IgD-negative memory B cell (primary cell): ENCODE data around the gene AHSA1. TPM values are rescaled to one million over a fixed set of nuclear protein-coding genes. Genes with fewer than 3 reads are reported as not detected.

Experiments
- H3K27ac Mint-ChIP-seq, 3 donors: one replicate each; pipeline ENCODE4 v1.8.0; 2020 to 2022; ENCODE audit warnings: mild to moderate bottlenecking in 3 of 3, mixed read lengths in 3 of 3, moderate library complexity in 1 of 3
- H3K27me3 Mint-ChIP-seq: one replicate; pipeline ENCODE4 v1.8.0; 2021; ENCODE audit warnings: mixed read lengths
- H3K36me3 Mint-ChIP-seq: one replicate; pipeline ENCODE4 v1.8.0; 2020; ENCODE audit warnings: mild to moderate bottlenecking, mixed read lengths
- H3K4me1 Mint-ChIP-seq, 3 donors: one replicate each; pipeline ENCODE4 v1.8.0; 2020 to 2022; ENCODE audit warnings: mixed read lengths in 3 of 3, mild to moderate bottlenecking in 1 of 3
- H3K4me3 Mint-ChIP-seq, 4 donors: one replicate each; pipeline ENCODE4 v1.8.0; 2020 to 2022; ENCODE audit warnings: mild to moderate bottlenecking in 4 of 4, mixed read lengths in 4 of 4, moderate library complexity in 3 of 4
- H3K9me3 Mint-ChIP-seq, 3 donors: one replicate each; pipeline ENCODE4 v1.8.0; 2020 to 2021; ENCODE audit warnings: mixed read lengths in 3 of 3, mild to moderate bottlenecking in 1 of 3
- polyA plus RNA-seq: library from polyadenylated mRNA; unstranded; fragments of 300-500 nt; fragmentation: Illumina TruSeq; gene quantifications from one replicate; pipeline ENCODE4 v1.2.3, GENCODE V29; 2021

Gene AHSA1
- polyA plus RNA-seq, 1 donor from 2014 or later, result 134 TPM

DNA sequence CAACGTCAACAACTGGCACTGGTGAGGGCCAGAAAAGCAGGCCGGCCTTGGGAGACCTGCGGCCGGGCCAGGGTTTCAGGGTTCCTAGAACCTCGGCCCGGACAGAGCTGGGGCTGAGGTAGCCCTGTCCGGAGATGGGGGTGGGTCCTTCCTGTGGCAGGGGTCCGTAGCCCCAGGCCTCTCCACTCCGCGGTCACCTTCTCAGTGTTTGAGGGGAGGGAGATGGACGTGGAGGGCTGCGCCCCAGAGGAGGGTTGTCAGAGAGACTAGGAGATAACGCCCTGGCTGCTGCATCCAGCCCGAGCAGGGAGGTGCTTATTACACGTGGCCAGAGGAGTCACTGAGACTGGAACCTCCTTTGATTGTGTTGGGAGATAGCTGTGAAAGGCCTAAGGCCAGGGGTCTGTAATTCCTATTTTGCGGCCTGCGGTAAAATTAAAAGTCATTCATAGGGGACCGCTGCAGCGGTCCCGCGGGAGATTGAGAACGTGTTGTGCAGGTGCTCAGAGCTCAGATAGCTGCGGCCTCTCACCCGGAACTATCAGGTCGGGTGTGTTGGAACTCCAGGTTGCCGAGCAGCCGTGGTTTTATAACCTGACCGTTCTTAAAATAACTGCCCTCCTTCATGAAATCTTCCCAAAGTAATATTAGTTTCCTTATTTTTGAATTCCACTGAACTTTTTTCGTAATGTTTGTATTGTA lies 507 bp downstream of the AHSA1 start:
- H3K9me3 Mint-ChIP-seq, result no peaks in the 10 kb centered on the region
- H3K36me3 Mint-ChIP-seq, result no peaks in the 10 kb centered on the region
- H3K4me3 Mint-ChIP-seq, result peak overlapping the region; percentile 98 to 100 (median 100)
- peaks cover 25 to 33% (median 27%) of the 10 kb centered on the region in 3 donors for H3K4me1 Mint-ChIP-seq
- no peaks in the 10 kb centered on the region for H3K27me3 Mint-ChIP-seq
- H3K27ac Mint-ChIP-seq, result peak overlapping the region; percentile 90 to 99 (median 93)

DNA sequence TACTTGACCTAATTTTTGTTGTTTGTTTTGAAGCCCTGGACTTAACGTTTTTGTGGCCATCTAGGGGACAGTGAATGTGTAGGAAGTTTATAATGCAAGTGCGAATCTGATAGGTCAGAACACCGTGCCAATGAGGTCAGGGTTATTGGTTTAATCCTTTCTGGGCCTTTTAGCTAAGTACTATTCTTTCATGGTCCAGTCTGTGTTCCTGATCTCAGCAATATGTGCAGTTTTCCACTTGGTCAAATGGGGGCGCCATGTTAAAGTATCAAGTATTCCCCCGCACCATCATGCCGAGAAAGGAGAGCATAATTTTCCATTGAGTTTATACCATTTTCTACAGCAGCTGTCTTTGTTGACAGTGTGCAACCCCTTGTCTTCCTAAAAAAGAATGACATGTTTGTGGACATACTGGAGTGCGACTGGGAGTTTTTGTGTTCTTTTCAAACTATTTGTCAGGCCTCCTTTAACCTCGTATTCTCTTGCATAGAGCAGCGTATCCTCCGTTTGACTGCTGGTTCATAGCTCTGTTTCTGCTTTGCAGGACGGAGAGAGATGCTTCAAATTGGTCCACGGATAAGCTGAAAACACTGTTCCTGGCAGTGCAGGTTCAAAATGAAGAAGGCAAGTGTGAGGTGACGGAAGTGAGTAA lies 1.3 kb downstream of the AHSA1 start:
- Mint-ChIP-seq H3K4me1 (peaks cover 25 to 33% (median 27%) of the 10 kb centered on the region in 3 donors), H3K27me3 (no peaks in the 10 kb centered on the region), H3K27ac (peak overlapping the region in 2 of 3 donors; percentile 68 to 93), H3K9me3 (no peaks in the 10 kb centered on the region), H3K36me3 (peaks cover 4% of the 10 kb centered on the region), H3K4me3 (peak overlapping the region; percentile 98 to 100 (median 100))

DNA sequence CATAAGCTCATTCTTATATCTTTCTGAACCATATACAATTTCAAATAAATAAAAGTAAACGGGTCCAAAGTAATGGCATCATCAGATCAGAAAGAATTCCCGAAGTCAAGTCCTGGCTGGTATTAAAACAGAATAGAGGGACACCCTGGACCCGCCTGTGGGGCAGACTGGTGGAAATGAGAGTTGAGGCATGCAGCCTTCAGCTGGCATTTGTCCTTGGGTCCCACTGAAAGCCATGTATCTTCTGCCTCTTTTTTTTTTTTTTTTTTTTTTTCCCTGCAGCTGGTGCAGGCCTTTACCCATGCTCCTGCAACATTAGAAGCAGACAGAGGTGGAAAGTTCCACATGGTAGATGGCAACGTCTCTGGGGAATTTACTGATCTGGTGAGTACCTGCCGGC lies 9.9 kb downstream of the AHSA1 start:
- Mint-ChIP-seq H3K4me1 (no peaks in the 10 kb centered on the region), H3K4me3 (no peak overlapping the region), H3K36me3 (peaks cover 5% of the 10 kb centered on the region), H3K9me3 (no peaks in the 10 kb centered on the region), H3K27ac (no peak overlapping the region), H3K27me3 (no peaks in the 10 kb centered on the region)

GRCh38 chr14:77469067-77469505 lies 11.2 kb downstream of the AHSA1 start:
- peaks cover 1% of the 10 kb centered on the region for H3K36me3 Mint-ChIP-seq
- H3K27me3 Mint-ChIP-seq, result no peaks in the 10 kb centered on the region
- no peaks in the 10 kb centered on the region for H3K9me3 Mint-ChIP-seq
- H3K4me1 Mint-ChIP-seq, result no peaks in the 10 kb centered on the region
- H3K27ac Mint-ChIP-seq, result no peak overlapping the region
- H3K4me3 Mint-ChIP-seq, result no peak overlapping the region

- Mint-ChIP-seq H3K4me1 (no peaks in the 10 kb centered on the region), H3K4me3 (no peak overlapping the region), H3K9me3 (no peaks in the 10 kb centered on the region), H3K27ac (no peak overlapping the region), H3K27me3 (no peaks in the 10 kb centered on the region), H3K36me3 (peaks cover 1% of the 10 kb centered on the region)
Observed at GRCh38 chr14:77469539-77469938, 11.6 kb downstream of the AHSA1 start.

DNA sequence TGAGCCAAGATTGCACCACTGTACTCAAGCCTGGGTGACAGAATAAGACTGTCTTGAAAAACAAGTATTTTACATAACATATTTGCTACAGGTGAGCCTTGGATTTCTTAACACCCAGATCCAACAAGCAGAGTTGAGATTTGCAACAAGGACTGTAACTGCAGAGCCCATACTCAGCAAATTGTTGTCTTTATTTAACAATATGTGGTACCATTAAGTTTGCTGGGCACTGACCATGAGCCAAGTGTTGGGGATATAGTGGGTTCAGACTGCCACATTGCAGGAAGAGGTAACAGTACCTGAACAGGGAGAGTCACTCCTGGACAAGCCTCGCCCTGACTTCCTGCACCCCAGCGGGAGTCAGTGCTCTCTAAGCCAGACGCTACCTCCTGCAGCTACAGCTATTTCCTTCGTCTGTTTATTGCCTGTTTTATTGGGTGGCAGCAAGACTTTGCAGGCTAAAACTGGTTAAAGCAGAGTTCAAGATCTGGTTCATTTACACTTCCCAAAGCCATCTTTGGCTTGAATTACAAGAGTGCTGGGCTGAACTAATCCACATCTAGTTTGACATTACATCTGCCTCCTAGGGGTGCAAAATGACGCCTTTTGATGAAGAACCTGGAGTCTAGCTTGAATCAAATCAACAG lies 12.5 kb downstream of the AHSA1 start:
- no peak overlapping the region for H3K4me3 Mint-ChIP-seq
- no peaks in the 10 kb centered on the region for H3K4me1 Mint-ChIP-seq
- peaks cover 1% of the 10 kb centered on the region for H3K36me3 Mint-ChIP-seq
- H3K27ac Mint-ChIP-seq, result no peak overlapping the region
- H3K9me3 Mint-ChIP-seq, result no peaks in the 10 kb centered on the region
- no peaks in the 10 kb centered on the region for H3K27me3 Mint-ChIP-seq

DNA sequence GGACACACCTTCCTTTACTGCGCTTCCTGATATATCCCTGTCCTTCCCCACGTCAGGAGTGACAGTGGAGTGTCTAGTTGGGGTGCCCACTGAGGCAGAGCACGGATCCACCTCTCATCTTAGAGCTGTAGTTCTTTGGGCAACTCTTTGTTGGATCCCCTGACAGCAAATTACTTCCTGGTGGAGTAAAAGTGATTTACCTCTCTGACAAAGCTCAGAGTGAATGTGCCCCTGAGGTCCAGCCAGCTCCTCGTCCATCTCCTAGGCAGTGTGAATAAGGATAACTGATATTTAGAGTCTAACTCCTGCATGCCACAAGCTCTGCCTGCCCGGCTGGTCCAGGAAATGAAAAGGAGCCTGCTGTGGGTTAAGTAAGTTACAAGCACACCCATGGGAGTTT lies 16.0 kb downstream of the AHSA1 start:
- H3K36me3 Mint-ChIP-seq, result peaks cover under 1% of the 10 kb centered on the region
- no peak overlapping the region for H3K4me3 Mint-ChIP-seq
- no peaks in the 10 kb centered on the region for H3K9me3 Mint-ChIP-seq
- H3K27me3 Mint-ChIP-seq, result no peaks in the 10 kb centered on the region
- no peaks in the 10 kb centered on the region for H3K4me1 Mint-ChIP-seq
- H3K27ac Mint-ChIP-seq, result no peak overlapping the region

GRCh38 chr14:77474479-77475177 lies 16.7 kb downstream of the AHSA1 start:
- Mint-ChIP-seq H3K9me3 (no peaks in the 10 kb centered on the region), H3K27me3 (no peaks in the 10 kb centered on the region), H3K27ac (peak overlapping the region in 1 of 3 donors; percentile 82), H3K4me1 (no peaks in the 10 kb centered on the region), H3K36me3 (no peaks in the 10 kb centered on the region), H3K4me3 (peak overlapping the region in 1 of 4 donors; percentile 23)

GRCh38 chr14:77475432-77476115 lies 17.7 kb downstream of the AHSA1 start:
- Mint-ChIP-seq H3K27ac (peak overlapping the region in 1 of 3 donors; percentile 80), H3K36me3 (no peaks in the 10 kb centered on the region), H3K27me3 (no peaks in the 10 kb centered on the region), H3K9me3 (no peaks in the 10 kb centered on the region), H3K4me1 (no peaks in the 10 kb centered on the region), H3K4me3 (no peak overlapping the region)

DNA sequence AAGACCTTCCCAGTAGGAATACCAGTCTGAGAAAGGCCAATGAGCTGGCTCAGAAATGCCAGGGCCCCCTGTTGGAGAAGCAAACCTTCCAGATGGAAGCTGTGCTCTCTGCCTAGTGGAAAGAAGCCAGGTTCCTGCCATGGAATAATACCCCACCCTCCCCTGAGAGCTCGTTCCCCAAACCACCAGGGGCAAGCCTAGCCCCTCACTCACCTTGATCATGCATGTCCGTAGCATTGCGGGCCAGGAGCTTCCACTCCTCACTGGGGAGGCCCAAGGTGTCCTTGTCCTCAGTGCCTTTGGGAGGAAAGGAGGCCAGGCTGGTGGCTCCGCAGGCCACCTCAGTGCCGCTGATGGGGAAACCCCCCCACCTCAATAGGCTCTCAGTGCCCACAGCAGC lies 20.1 kb downstream of the AHSA1 start:
- Mint-ChIP-seq H3K27me3 (no peaks in the 10 kb centered on the region), H3K4me3 (peak overlapping the region in 1 of 4 donors; percentile 23), H3K36me3 (no peaks in the 10 kb centered on the region), H3K27ac (no peak overlapping the region), H3K4me1 (no peaks in the 10 kb centered on the region), H3K9me3 (no peaks in the 10 kb centered on the region)

- H3K4me1 Mint-ChIP-seq, result no peaks in the 10 kb centered on the region
- no peak overlapping the region for H3K27ac Mint-ChIP-seq
- H3K4me3 Mint-ChIP-seq, result no peak overlapping the region
- H3K27me3 Mint-ChIP-seq, result no peaks in the 10 kb centered on the region
- no peaks in the 10 kb centered on the region for H3K9me3 Mint-ChIP-seq
- H3K36me3 Mint-ChIP-seq, result no peaks in the 10 kb centered on the region
Observed at GRCh38 chr14:77478796-77479195, 20.9 kb downstream of the AHSA1 start.

DNA sequence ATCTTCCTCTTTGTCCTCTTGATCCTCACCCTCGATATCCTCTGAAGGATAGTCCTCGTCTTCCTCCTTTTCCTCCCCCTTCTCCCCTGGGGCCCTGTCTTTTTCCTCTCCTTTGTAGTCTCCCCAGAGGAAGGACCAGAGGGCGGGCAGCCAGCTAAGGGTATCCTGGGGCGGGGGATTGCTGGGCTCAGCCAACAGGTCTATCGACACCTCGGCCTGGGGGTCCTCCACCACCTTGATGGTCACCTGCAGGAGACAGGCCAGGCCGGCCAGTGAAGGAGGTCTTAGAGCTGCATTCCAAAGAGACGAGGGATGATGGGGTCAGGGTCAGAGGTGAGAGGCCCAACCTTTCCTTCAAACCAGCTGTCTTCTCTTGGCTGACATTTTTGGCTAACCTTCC lies 24.5 kb downstream of the AHSA1 start:
- no peaks in the 10 kb centered on the region for H3K27me3 Mint-ChIP-seq
- no peaks in the 10 kb centered on the region for H3K9me3 Mint-ChIP-seq
- H3K4me1 Mint-ChIP-seq, result no peaks in the 10 kb centered on the region
- H3K36me3 Mint-ChIP-seq, result no peaks in the 10 kb centered on the region
- H3K27ac Mint-ChIP-seq, result no peak overlapping the region
- H3K4me3 Mint-ChIP-seq, result no peak overlapping the region

DNA sequence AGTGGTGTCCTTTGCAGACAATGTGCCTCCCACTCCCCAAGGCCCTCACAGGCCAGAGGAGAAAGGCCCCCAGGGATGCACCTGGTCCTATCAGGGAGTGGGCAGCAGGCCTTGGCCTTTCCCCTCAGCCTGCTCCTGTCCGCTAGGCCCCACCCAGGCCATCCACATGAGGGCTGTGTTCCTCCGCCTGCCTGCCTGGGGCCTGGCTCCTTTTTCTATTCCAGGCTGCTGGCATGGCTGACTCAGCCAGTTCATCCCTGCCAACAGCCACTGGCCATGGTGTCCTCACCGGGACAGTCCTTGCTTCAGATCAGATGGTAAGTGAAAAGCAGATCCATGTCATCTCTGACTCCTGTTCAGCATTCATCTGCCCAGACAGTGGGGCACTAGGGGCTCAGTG lies 27.4 kb downstream of the AHSA1 start:
- Mint-ChIP-seq H3K27me3 (no peaks in the 10 kb centered on the region), H3K36me3 (no peaks in the 10 kb centered on the region), H3K4me1 (no peaks in the 10 kb centered on the region), H3K9me3 (no peaks in the 10 kb centered on the region), H3K27ac (no peak overlapping the region), H3K4me3 (no peak overlapping the region)

DNA sequence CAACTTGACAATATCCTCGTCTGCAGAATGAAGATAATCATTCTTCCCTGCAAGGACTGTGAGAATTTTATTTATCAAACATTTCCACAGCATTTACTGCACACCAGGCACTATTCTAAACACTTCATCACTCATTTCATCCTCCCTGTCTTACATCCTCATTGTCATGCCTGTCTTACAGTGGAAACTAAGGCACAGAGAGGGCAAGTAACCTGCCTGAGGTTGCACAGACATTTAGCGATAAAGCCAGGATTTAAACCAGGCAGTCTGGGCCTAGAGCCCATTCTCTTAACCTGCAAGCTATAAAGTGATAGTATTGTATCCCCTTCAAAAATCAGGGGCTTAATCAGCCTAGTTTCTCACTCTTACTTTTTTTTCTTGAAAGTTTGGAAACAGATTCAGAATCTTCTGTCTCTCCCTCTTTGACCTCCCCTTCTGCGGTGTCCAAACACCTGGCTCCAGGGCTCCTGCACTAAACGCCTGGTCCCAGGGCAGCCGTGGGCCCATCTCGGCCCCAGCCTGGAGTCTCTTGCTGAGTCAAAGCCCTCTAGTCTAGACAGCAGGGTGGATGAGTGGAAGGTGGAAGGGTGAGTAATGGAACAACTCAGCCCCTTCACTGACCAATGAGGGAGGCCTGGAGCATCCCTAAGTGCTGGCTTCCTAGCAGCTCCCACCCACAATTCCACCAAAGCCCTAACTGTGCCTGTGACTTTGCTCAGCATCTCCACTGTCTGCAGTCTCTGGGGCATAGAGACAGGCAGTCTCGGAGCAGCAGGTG lies 28.2 kb downstream of the AHSA1 start:
- no peaks in the 10 kb centered on the region for H3K36me3 Mint-ChIP-seq
- no peaks in the 10 kb centered on the region for H3K4me1 Mint-ChIP-seq
- no peaks in the 10 kb centered on the region for H3K27me3 Mint-ChIP-seq
- H3K4me3 Mint-ChIP-seq, result no peak overlapping the region
- no peaks in the 10 kb centered on the region for H3K9me3 Mint-ChIP-seq
- no peak overlapping the region for H3K27ac Mint-ChIP-seq
